DND-41 (cell line): Measurements from ENCODE around the gene OR5A1.

ENCODE experiments used
- CTCF ChIP-seq: IDR thresholded peaks from 2 replicates; pipeline ENCODE4 v1.5.1; 2012; ENCODE audit warnings: borderline replicate concordance, low read length, moderate library complexity, mild to moderate bottlenecking; ENCODE audit not compliant: poor library complexity, severe bottlenecking; ENCODE audit errors: extremely low read depth
- EZH2 ChIP-seq: IDR thresholded peaks from 3 replicates; pipeline ENCODE4 v1.6.1; 2012; ENCODE audit warnings: borderline replicate concordance, low read depth, mild to moderate bottlenecking, moderate library complexity, low read length, inconsistent platforms; ENCODE audit not compliant: severe bottlenecking

GRCh38 chr11:59459916-59460315, 23.6 kb downstream of the OR5A1 start:
- TF ChIP-seq CTCF (no peak), EZH2 (no peak)
